SK-N-SH (cell line): Measurements from ENCODE around the gene PRC1.

ENCODE experiments used
- CTCF ChIP-seq: fragments of 200-600 bp; sonication (generic); IDR thresholded peaks from 2 replicates; pipeline ENCODE4 v1.6.1; 2017; ENCODE audit warnings: antibody characterized with exemption, mild to moderate bottlenecking, moderate library complexity
- MAX ChIP-seq: IDR thresholded peaks from 2 replicates; pipeline ENCODE4 v1.4.0; 2012; ENCODE audit warnings: low read depth
- RCOR1 ChIP-seq: fragments of 150-350 bp; IDR thresholded peaks from 2 replicates; pipeline ENCODE4 v1.6.1; 2017; ENCODE audit warnings: antibody characterized with exemption, low read length
- RXRA ChIP-seq: IDR thresholded peaks from 2 replicates; pipeline ENCODE4 v1.4.0; 2012; ENCODE audit warnings: low read depth, mild to moderate bottlenecking, borderline replicate concordance
- TEAD4 ChIP-seq: IDR thresholded peaks from 2 replicates; pipeline ENCODE4 v1.4.0; 2012; ENCODE audit warnings: mild to moderate bottlenecking, borderline replicate concordance; ENCODE audit not compliant: insufficient read depth

GRCh38 chr15:90918034-90918788 lies 76.1 kb downstream of the PRC1 start:
- TF ChIP-seq CTCF, result no peak
- TF ChIP-seq RCOR1, result no peak
- no peak for TF ChIP-seq MAX
- TF ChIP-seq TEAD4, result no peak
- no peak for TF ChIP-seq RXRA
